A549 treated with CORT108297 at 1 μM for 4 hours (cell line): ENCODE measurements around the gene TBX3. TPM values are rescaled to one million over a fixed set of nuclear protein-coding genes. Genes with fewer than 3 reads are reported as not detected.

ENCODE experiments used
- total RNA-seq: library from RNA; stranded (reverse); fragments of 200-300 nt; extraction: Qiagen RNA extraction; gene quantifications from 5 replicates; pipeline ENCODE4 v1.2.3, GENCODE V29; 2022

The TBX3 gene
- 28.7 to 40.7 TPM (median 39.8 TPM) in 5 replicates for total RNA-seq

GRCh38 chr12:114684098-114684869 is at the start of gene TBX3:
Gene TBX3, minus strand, starts transcription at chr12:114684175. Its CDS starts 975 bp downstream, at chr12:114683200.

